Gastroesophageal sphincter (tissue), 4 donors: ENCODE data around the gene CEP170B. TPM values are rescaled to one million over a fixed set of nuclear protein-coding genes. Genes with fewer than 3 reads are reported as not detected.
"Not testable (repeated sequence)": the region's sequence is repeated elsewhere in the genome, so short reads cannot be mapped to it uniquely, and the experiment has no call there.

ENCODE experiments used
- ATAC-seq: fragments of 150-250 bp; one replicate; pipeline ENCODE4 v1.9.1; 2016; ENCODE audit warnings: mild to moderate bottlenecking, moderate library complexity
- H3K27ac ChIP-seq, 4 donors: fragments of 200-600 bp; sonication (generic) in 3 of 4; 1 replicate in 3 of 4; 2 replicates in 1 of 4; pipeline ENCODE4 v1.5.1; 2016 to 2019
- H3K27me3 ChIP-seq: fragments of 200-600 bp; sonication (generic); one replicate; pipeline ENCODE4 v1.5.1; 2019
- H3K36me3 ChIP-seq, 2 donors: fragments of 200-600 bp; sonication (generic); one replicate each; pipeline ENCODE4 v1.5.1; 2019; ENCODE audit warnings: control low read depth in 1 of 2
- H3K4me1 ChIP-seq, 3 donors: fragments of 200-600 bp; sonication (generic); 1 replicate in 2 of 3; 2 replicates in 1 of 3; pipeline ENCODE4 v1.5.1; 2016 to 2019; ENCODE audit warnings: control low read depth in 2 of 3
- H3K4me3 ChIP-seq, 2 donors: fragments of 200-600 bp; sonication (generic); one replicate each; pipeline ENCODE4 v1.5.1; 2019; ENCODE audit warnings: mild to moderate bottlenecking in 1 of 2, moderate library complexity in 1 of 2
- H3K9me3 ChIP-seq, 3 donors: fragments of 200-600 bp; sonication (generic); one replicate each; pipeline ENCODE4 v1.5.1; 2017 to 2019; ENCODE audit warnings: control low read depth in 2 of 3
- CTCF ChIP-seq, 4 experiments: fragments of 200-600 bp in 2 of 4; fragments of 450-650 bp in 2 of 4; sonication (generic) in 1 of 4; IDR thresholded peaks; one replicate each; pipeline ENCODE4 v1.5.1; 2017 to 2019; ENCODE audit warnings: antibody characterized with exemption in 4 of 4, mild to moderate bottlenecking in 2 of 4, moderate library complexity in 2 of 4
- EP300 ChIP-seq: sonication (generic); formaldehyde crosslinking; IDR thresholded peaks from one replicate; pipeline ENCODE4 v1.6.1; 2017; ENCODE audit warnings: antibody characterized with exemption, mild to moderate bottlenecking
- POLR2A ChIP-seq, 2 donors: fragments of 450-650 bp; IDR thresholded peaks; one replicate each; pipeline ENCODE4 v1.6.1; 2017; ENCODE audit warnings: antibody characterized with exemption in 2 of 2, mild to moderate bottlenecking in 2 of 2, moderate library complexity in 1 of 2
- POLR2AphosphoS5 ChIP-seq: sonication (generic); formaldehyde crosslinking; IDR thresholded peaks from one replicate; pipeline ENCODE4 v1.6.1; 2017; ENCODE audit warnings: antibody characterized with exemption
- WGBS, 2 donors: methylation state at CpG; one replicate each; pipeline ENCODE4 v1.1.5; 2018; ENCODE audit warnings: low coverage in 1 of 2; 5-methylcytosine and 5-hydroxymethylcytosine counted together
- total RNA-seq, 4 donors: library from RNA; depleted of rRNA; stranded (reverse); fragments of >200 nt; gene quantifications; one replicate each; pipeline ENCODE4 v1.1.0, GENCODE V29; 2016

The CEP170B gene
- total RNA-seq, 4 donors from 2014 or later = 18.7 to 64.7 (median 25.5) TPM

GRCh38 chr14:104942586-104942985 is 77.5 kb downstream of the CEP170B start:
- WGBS, 2 donors = 70% methylated on average over 2 of the region's 16 CpGs; no CpG with 5 or more reads in 1 of the 2 donors
- Histone ChIP-seq H3K9me3 (no peaks in the 10 kb centered on the region), H3K27ac (no peak overlapping the region), H3K27me3 (no peaks in the 10 kb centered on the region), H3K4me3 (no peak overlapping the region), H3K4me1 (no peaks in the 10 kb centered on the region), H3K36me3 (peaks cover 0 to 97% of the 10 kb centered on the region in 2 donors)
- no peak for ATAC-seq
- TF ChIP-seq CTCF (IDR thresholded peaks at IDR 0.05) = no peak
- TF ChIP-seq EP300 = no peak
- no peak for TF ChIP-seq POLR2AphosphoS5
- no peak for TF ChIP-seq POLR2A (IDR thresholded peaks at IDR 0.05)

GRCh38 chr14:104943216-104944015 is 78.3 kb downstream of the CEP170B start:
- not testable (repeated sequence) for H3K27ac ChIP-seq, H3K4me1 ChIP-seq, H3K27me3 ChIP-seq, H3K9me3 ChIP-seq, ATAC-seq, H3K4me3 ChIP-seq
- WGBS, 2 donors = 91 to 96% methylated on average over 4 to 12 of the region's 29 CpGs
- H3K36me3 ChIP-seq = peaks cover 0 to 100% of the 10 kb centered on the region in 2 donors

- 53 to 100% methylated on average over 1 to 2 of the region's 6 CpGs for WGBS, 2 donors
- not testable (repeated sequence) for H3K27ac ChIP-seq, H3K4me3 ChIP-seq, ATAC-seq, H3K27me3 ChIP-seq, H3K4me1 ChIP-seq, H3K9me3 ChIP-seq
- H3K36me3 ChIP-seq = peaks cover 0 to 100% of the 10 kb centered on the region in 2 donors
Observed at GRCh38 chr14:104944016-104944308, 78.9 kb downstream of the CEP170B start.

DNA sequence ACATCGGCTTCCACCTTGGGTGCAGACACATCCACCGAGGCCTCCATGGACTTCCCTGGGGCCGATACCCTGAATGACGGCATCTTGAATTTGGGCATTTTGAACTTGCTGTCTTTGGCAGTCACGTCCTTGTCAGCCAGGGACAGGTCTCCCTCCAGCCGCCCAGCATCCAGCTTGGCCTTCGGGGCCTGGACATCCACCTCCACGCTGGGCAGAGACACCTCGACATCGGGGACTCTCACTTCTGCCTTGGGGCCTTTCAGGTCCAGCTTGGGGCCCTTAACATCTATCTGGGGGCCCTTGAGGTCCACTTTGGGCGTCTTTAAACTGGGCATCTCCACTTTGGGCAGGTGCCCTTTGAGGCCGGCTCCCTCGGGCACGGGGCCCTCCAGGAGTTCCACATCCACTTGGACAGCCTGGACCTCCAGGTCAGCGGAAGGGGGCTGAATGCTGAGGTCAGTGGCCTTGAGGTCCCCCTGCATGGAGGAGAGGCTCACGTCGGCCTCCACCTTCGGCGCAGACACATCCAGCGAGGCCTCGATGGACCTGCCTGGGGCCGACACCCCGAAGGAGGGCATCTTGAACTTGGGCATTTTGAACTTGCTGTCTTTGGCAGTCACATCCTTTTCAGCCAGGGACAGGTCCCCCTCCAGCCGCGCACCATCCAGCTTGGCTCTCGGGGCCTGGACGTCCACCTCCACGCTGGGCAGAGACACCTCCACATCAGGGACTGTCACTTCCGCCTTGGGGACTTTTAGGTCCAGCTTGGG is 79.6 kb downstream of the CEP170B start:
- 88% methylated on average over 5 of the region's 29 CpGs; no CpG with 5 or more reads in 1 of the 2 donors for WGBS, 2 donors
- H3K4me1 ChIP-seq, H3K4me3 ChIP-seq, H3K9me3 ChIP-seq, H3K27ac ChIP-seq, H3K27me3 ChIP-seq, ATAC-seq: not testable (repeated sequence)
- peaks cover 0 to 100% of the 10 kb centered on the region in 2 donors for H3K36me3 ChIP-seq

GRCh38 chr14:104945266-104945665 is 80.2 kb downstream of the CEP170B start:
- not testable (repeated sequence) for ATAC-seq, H3K4me3 ChIP-seq, H3K27me3 ChIP-seq, H3K27ac ChIP-seq, H3K9me3 ChIP-seq, H3K4me1 ChIP-seq
- 90% methylated on average over 2 of the region's 20 CpGs; no CpG with 5 or more reads in 1 of the 2 donors for WGBS, 2 donors
- H3K36me3 ChIP-seq = peaks cover 0 to 100% of the 10 kb centered on the region in 2 donors

Other genes with a start within 250 kb of the CEP170B start
- gene INF2, start 175.7 kb upstream of the CEP170B start, total RNA-seq = 100 to 1,000 TPM in 1 of 4 donors, 10 to 100 TPM in 3; 44.6 to 102 (median 64.7) TPM
- 10 to 100 TPM in 2 of 4 donors, 1 to 10 TPM in 2; 5.1 to 32.2 (median 8.8) TPM for gene ADSS1, start 141.0 kb upstream of the CEP170B start, total RNA-seq
- gene SIVA1, start 112.1 kb upstream of the CEP170B start, total RNA-seq = 100 to 1,000 TPM; 188 to 513 (median 363) TPM
- 100 to 1,000 TPM; 134 to 283 (median 143) TPM for gene AKT1, start 69.5 kb upstream of the CEP170B start, total RNA-seq
- 1 to 10 TPM; 2.0 to 4.8 (median 3.2) TPM for gene ZBTB42, start 64.2 kb upstream of the CEP170B start, total RNA-seq
- gene PLD4, start 59.6 kb downstream of the CEP170B start, total RNA-seq = under 1 TPM in 3 of 4 donors, not detected in 1; under 0.01 to 0.42 (median 0.31) TPM
- 100 to 1,000 TPM; 105 to 529 (median 239) TPM for gene AHNAK2, start 113.1 kb downstream of the CEP170B start, total RNA-seq
- gene CLBA1, start 120.5 kb downstream of the CEP170B start, total RNA-seq = 1 to 10 TPM; 2.4 to 8.8 (median 5.8) TPM
- gene CDCA4, start 155.8 kb downstream of the CEP170B start, total RNA-seq = 1 to 10 TPM; 5.8 to 7.8 (median 6.2) TPM
- gene GPR132, start 200.2 kb downstream of the CEP170B start, total RNA-seq = 1 to 10 TPM; 1.0 to 3.2 (median 2.1) TPM